IMR-90 (cell line): ENCODE measurements around the gene SLC17A9. TPM values are rescaled to one million over a fixed set of nuclear protein-coding genes. Genes with fewer than 3 reads are reported as not detected.
A peak's percentile ranks its signal among the peaks of the same experiment; 100 is the strongest.

Experiments used
- ATAC-seq: fragments of 200-7000 bp; cut with Tn5 transposase; 2 replicates; pipeline ENCODE4 v1.9.1; 2020; ENCODE audit warnings: low read depth, mild to moderate bottlenecking, moderate library complexity
- BruUV-seq: library from RNA; stranded (reverse); fragments of 400-500 nt; replicated peaks from 2 replicates; lab custom pipeline; 2021; lab: Mats Ljungman, UMichigan
- CTCF ChIA-PET: fragments of 300-600 bp; formaldehyde crosslinking; extraction: SDS; loops from one replicate; lab custom pipeline; 2021; ENCODE audit warnings: antibody characterized with exemption; lab: Yijun Ruan, JAX
- POLR2A ChIA-PET: fragments of 300-600 bp; sonication (Branson Sonifier 250); formaldehyde crosslinking; loops from one replicate; lab custom pipeline; 2022; ENCODE audit warnings: antibody characterized with exemption; ENCODE audit not compliant: unreplicated experiment; lab: Charles Lee
- DNase-seq: peaks from one replicate; pipeline ENCODE4 v3.0.0; 2013
- H2AFZ ChIP-seq: replicated peaks from 2 replicates; pipeline ENCODE3; 2013; ENCODE audit warnings: low read length, mild to moderate bottlenecking; ENCODE audit not compliant: poor library complexity
- H2AK5ac ChIP-seq: 2 replicates; pipeline ENCODE4 v1.6.1; 2013; ENCODE audit warnings: low read depth, low read length, inconsistent platforms
- H2AK9ac ChIP-seq: replicated peaks from 2 replicates; pipeline ENCODE3; 2013; ENCODE audit warnings: mild to moderate bottlenecking, low read depth, low read length, moderate library complexity; ENCODE audit not compliant: poor library complexity
- H2BK120ac ChIP-seq: 2 replicates; pipeline ENCODE4 v1.6.1; 2013; ENCODE audit warnings: low read depth, low read length, inconsistent platforms
- H2BK15ac ChIP-seq: 3 replicates; pipeline ENCODE4 v1.6.1; 2013; ENCODE audit warnings: low read depth, low read length, inconsistent platforms
- H2BK20ac ChIP-seq: 2 replicates; pipeline ENCODE4 v1.6.1; 2013; ENCODE audit warnings: low read depth, mild to moderate bottlenecking, inconsistent platforms, low read length, moderate library complexity
- H2BK5ac ChIP-seq: 2 replicates; pipeline ENCODE4 v1.6.1; 2013; ENCODE audit warnings: mild to moderate bottlenecking, low read depth, low read length, inconsistent platforms; ENCODE audit not compliant: poor library complexity, severe bottlenecking
- H3K14ac ChIP-seq: replicated peaks from 2 replicates; pipeline ENCODE4 v1.6.1; 2013; ENCODE audit warnings: low read depth, low read length, inconsistent platforms
- H3K18ac ChIP-seq: 2 replicates; pipeline ENCODE4 v1.6.1; 2013; ENCODE audit warnings: low read depth, low read length, control low read depth
- H3K23ac ChIP-seq: 2 replicates; pipeline ENCODE4 v1.6.1; 2013; ENCODE audit warnings: low read depth, low read length, inconsistent platforms
- H3K27ac ChIP-seq: 2 replicates; pipeline ENCODE4 v1.5.1; 2013; ENCODE audit warnings: mild to moderate bottlenecking, control low read depth, low read length; ENCODE audit not compliant: insufficient read depth
- H3K27me3 ChIP-seq: 2 replicates; pipeline ENCODE4 v1.6.1; 2013; ENCODE audit warnings: low read length; ENCODE audit not compliant: control insufficient read depth, insufficient read depth
- H3K36me3 ChIP-seq: 2 replicates; pipeline ENCODE4 v1.6.1; 2013; ENCODE audit warnings: low read length, mixed read lengths; ENCODE audit not compliant: control insufficient read depth, insufficient read depth
- H3K4ac ChIP-seq: 2 replicates; pipeline ENCODE4 v1.6.1; 2013; ENCODE audit warnings: low read depth, low read length, inconsistent platforms
- H3K4me1 ChIP-seq: 2 replicates; pipeline ENCODE4 v1.6.1; 2013; ENCODE audit warnings: low read length, mixed read lengths; ENCODE audit not compliant: control insufficient read depth, insufficient read depth
- H3K4me2 ChIP-seq: 2 replicates; pipeline ENCODE4 v1.6.1; 2013; ENCODE audit warnings: low read depth, mild to moderate bottlenecking, control low read depth, low read length, moderate library complexity
- H3K4me3 ChIP-seq: 2 replicates; pipeline ENCODE4 v1.5.1; 2013; ENCODE audit warnings: low read depth, mild to moderate bottlenecking, control low read depth, low read length, moderate library complexity; ENCODE audit not compliant: insufficient read depth
- H3K56ac ChIP-seq: 2 replicates; pipeline ENCODE4 v1.6.1; 2013; ENCODE audit warnings: low read length, inconsistent platforms; ENCODE audit not compliant: insufficient read depth; ENCODE audit errors: extremely low read depth
- H3K79me1 ChIP-seq, 2 experiments: 2 replicates each; pipeline ENCODE4 v1.6.1; 2013; ENCODE audit warnings: low read length in 2 of 2, inconsistent platforms in 1 of 2, low read depth in 1 of 2
- H3K9ac ChIP-seq: 2 replicates; pipeline ENCODE4 v1.6.1; 2013; ENCODE audit warnings: low read depth, low read length, control low read depth
- H3K9me1 ChIP-seq: 2 replicates; pipeline ENCODE4 v1.6.1; 2013; ENCODE audit warnings: low read length, inconsistent platforms; ENCODE audit not compliant: insufficient read depth
- H3K9me3 ChIP-seq: 2 replicates; pipeline ENCODE4 v1.6.1; 2013; ENCODE audit warnings: low read length; ENCODE audit not compliant: control insufficient read depth, insufficient read depth
- H4K20me1 ChIP-seq: 2 replicates; pipeline ENCODE4 v1.6.1; 2013; ENCODE audit warnings: low read length, inconsistent platforms; ENCODE audit not compliant: insufficient read depth
- H4K5ac ChIP-seq: 2 replicates; pipeline ENCODE4 v1.6.1; 2013; ENCODE audit warnings: mild to moderate bottlenecking, low read depth, low read length, control low read depth
- H4K8ac ChIP-seq, 2 experiments: 2 replicates each; pipeline ENCODE4 v1.6.1; 2013; ENCODE audit warnings: low read depth in 2 of 2, low read length in 2 of 2, control low read depth in 1 of 2, inconsistent platforms in 1 of 2
- H4K91ac ChIP-seq: 2 replicates; pipeline ENCODE4 v1.6.1; 2013; ENCODE audit warnings: low read depth, low read length, inconsistent platforms; ENCODE audit not compliant: insufficient read depth
- BHLHE40 ChIP-seq: fragments of 150-350 bp; IDR thresholded peaks from 2 replicates; pipeline ENCODE4 v1.6.1; 2016; ENCODE audit warnings: mild to moderate bottlenecking, low read depth, low read length
- CEBPB ChIP-seq: IDR thresholded peaks from 2 replicates; pipeline ENCODE4 v1.6.1; 2012; ENCODE audit warnings: low read depth, low read length, improper control_type of control experiment
- CHD1 ChIP-seq: IDR thresholded peaks from 2 replicates; pipeline ENCODE4 v1.6.1; 2012; ENCODE audit warnings: low read depth, low read length, improper control_type of control experiment
- CTCF ChIP-seq: conservative IDR thresholded peaks from 2 replicates; pipeline ENCODE4 v1.5.1; 2012; ENCODE audit warnings: mild to moderate bottlenecking, low read depth, low read length, improper control_type of control experiment
- ELK1 ChIP-seq: fragments of 150-350 bp; IDR thresholded peaks from 2 replicates; pipeline ENCODE4 v1.6.1; 2016; ENCODE audit warnings: low read depth, mild to moderate bottlenecking, low read length, moderate library complexity, borderline replicate concordance
- FOS ChIP-seq: fragments of 150-350 bp; IDR thresholded peaks from 2 replicates; pipeline ENCODE4 v1.6.1; 2016; ENCODE audit warnings: low read depth, low read length
- MAFK ChIP-seq: IDR thresholded peaks from 2 replicates; pipeline ENCODE4 v1.6.1; 2012; ENCODE audit warnings: low read depth, low read length, improper control_type of control experiment
- MAZ ChIP-seq: IDR thresholded peaks from 2 replicates; pipeline ENCODE4 v1.6.1; 2012; ENCODE audit warnings: low read depth, mild to moderate bottlenecking, low read length, improper control_type of control experiment, moderate library complexity, borderline replicate concordance
- MXI1 ChIP-seq: IDR thresholded peaks from 2 replicates; pipeline ENCODE4 v1.6.1; 2012; ENCODE audit warnings: low read depth, mild to moderate bottlenecking, low read length, moderate library complexity, borderline replicate concordance
- NFE2L2 ChIP-seq: fragments of 150-350 bp; IDR thresholded peaks from 2 replicates; pipeline ENCODE4 v1.6.1; 2016; ENCODE audit warnings: low read depth, mild to moderate bottlenecking, low read length
- POLR2A ChIP-seq: IDR thresholded peaks from 2 replicates; pipeline ENCODE4 v1.6.1; 2012; ENCODE audit warnings: mild to moderate bottlenecking, low read depth, low read length
- RAD21 ChIP-seq: IDR thresholded peaks from 2 replicates; pipeline ENCODE4 v1.6.1; 2012; ENCODE audit warnings: low read length, improper control_type of control experiment
- RCOR1 ChIP-seq: IDR thresholded peaks from 2 replicates; pipeline ENCODE4 v1.6.1; 2012; ENCODE audit warnings: mild to moderate bottlenecking, low read length, improper control_type of control experiment; ENCODE audit not compliant: insufficient replicate concordance
- RFX5 ChIP-seq: IDR thresholded peaks from 2 replicates; pipeline ENCODE4 v1.8.0; 2012; ENCODE audit warnings: low read depth, mild to moderate bottlenecking, low read length, moderate library complexity
- SMC3 ChIP-seq: fragments of 150-350 bp; IDR thresholded peaks from 2 replicates; pipeline ENCODE4 v1.6.1; 2016; ENCODE audit warnings: low read depth, mild to moderate bottlenecking, antibody characterized with exemption, low read length, moderate library complexity
- USF2 ChIP-seq: fragments of 150-350 bp; IDR thresholded peaks from 2 replicates; pipeline ENCODE4 v1.6.1; 2017; ENCODE audit warnings: mild to moderate bottlenecking, antibody characterized with exemption, low read length, low read depth
- WGBS, 2 experiments: methylation state at CpG; one replicate each; pipeline versions ENCODE4 v1.1.5 to v1.1.7; 2013; ENCODE audit warnings: missing lambda C conversion rate in 2 of 2; ENCODE audit not compliant: insufficient read length in 1 of 2; ENCODE audit errors: extremely low coverage in 2 of 2; 5-methylcytosine and 5-hydroxymethylcytosine counted together
- dilution Hi-C: fragments of 300-500 bp; cut with HindIII; formaldehyde crosslinking; loops from one replicate; pipeline ENCODE4 v1.14.3; 2018; ENCODE audit warnings: low sequenced_read_pairs; ENCODE audit not compliant: unreplicated experiment
- in situ Hi-C: fragments of 300-500 bp; cut with MboI; formaldehyde crosslinking; loops from 3 replicates; pipeline ENCODE4 v1.14.3; 2019; ENCODE audit warnings: low sequenced_read_pairs, inconsistent platforms, mixed read lengths
- intact Hi-C: fragments of 100-400 bp; cut with micrococcal nuclease; formaldehyde crosslinking; loops from 2 replicates; pipeline ENCODE4 v1.10.0; 2022
- polyA plus RNA-seq, 3 experiments: library from polyadenylated mRNA; depleted of rRNA; stranded (reverse); fragments of >200 nt; gene quantifications; 2 replicates each; pipeline ENCODE4 v1.2.3, GENCODE V29; 2012; ENCODE audit warnings: low replicate concordance in 1 of 3
- total RNA-seq: library from RNA; depleted of rRNA; stranded (reverse); fragments of >200 nt; gene quantifications from 2 replicates; pipeline ENCODE4 v1.2.3, GENCODE V29; 2012

SLC17A9 gene
- total and polyA plus RNA-seq, 2 of the 4 experiments (the other 2 are of a cell fraction): 2.2 to 14.4 TPM

- Histone ChIP-seq H3K79me1 (no peaks in the 10 kb centered on the region), H2BK5ac (no peak overlapping the region), H3K56ac (no peak overlapping the region), H3K14ac (no peak overlapping the region), H3K9me1 (no peaks in the 10 kb centered on the region), H3K9me3 (no peaks in the 10 kb centered on the region), H2BK20ac (no peak overlapping the region), H3K27ac (no peak overlapping the region), H4K20me1 (peaks cover 7% of the 10 kb centered on the region; the same call in 1 of the 2 replicates), H3K36me3 (no peaks in the 10 kb centered on the region), H2AFZ (no peak overlapping the region), H2AK9ac (no peak overlapping the region), H4K8ac (no peak overlapping the region), H2AK5ac (no peak overlapping the region), H3K9ac (no peak overlapping the region), H2BK120ac (no peak overlapping the region), H3K4me1 (no peaks in the 10 kb centered on the region), H3K23ac (no peak overlapping the region), H3K4ac (no peak overlapping the region), H3K4me2 (no peak overlapping the region), H3K4me3 (no peak overlapping the region), H4K91ac (no peak overlapping the region), H4K5ac (no peak overlapping the region), H3K18ac (no peak overlapping the region), H2BK15ac (no peak overlapping the region), H3K27me3 (peaks cover 89% of the 10 kb centered on the region)
- DNase-seq (peak; percentile 10), ATAC-seq (no peak)
- no TSS peak for BruUV-seq
- 2% methylated on average over 73 of the region's 90 CpGs; no CpG with 5 or more reads in 1 of the 2 experiments for WGBS, 2 experiments
- in situ Hi-C loops (loop anchor here (25.0 kb wide), 1 partner anchor 319 kb away; no protein-coding TSS in a partner anchor), intact Hi-C loops (loop anchor here (5.0 kb wide), 1 partner anchor 199 kb away; no protein-coding TSS in a partner anchor), dilution Hi-C loops (no loop called here)
- TF ChIP-seq MAZ (no peak), CTCF (no peak), MXI1 (no peak), USF2 (no peak), RFX5 (no peak), CEBPB (no peak), NFE2L2 (no peak), BHLHE40 (no peak), FOS (no peak), MAFK (no peak), SMC3 (no peak), RAD21 (no peak), CHD1 (no peak), ELK1 (no peak), RCOR1 (no peak), POLR2A (no peak)
- POLR2A ChIA-PET: no interaction called here
- CTCF ChIA-PET: no interaction called here
Observed at GRCh38 chr20:63005862-63006539, 53.5 kb downstream of the SLC17A9 start.
